K562 treated with DMSO at 1 percent for 24 hours (cell line): ENCODE data around the gene CD37. TPM values are rescaled to one million over a fixed set of nuclear protein-coding genes. Genes with fewer than 3 reads are reported as not detected.

Experiments used
- total RNA-seq: library from RNA; unstranded; fragments of 300-600 nt; gene quantifications from 2 replicates; pipeline ENCODE4 v1.2.3, GENCODE V29; 2022; ENCODE audit warnings: low read depth; ENCODE audit not compliant: insufficient read depth

CD37 gene, protein sequence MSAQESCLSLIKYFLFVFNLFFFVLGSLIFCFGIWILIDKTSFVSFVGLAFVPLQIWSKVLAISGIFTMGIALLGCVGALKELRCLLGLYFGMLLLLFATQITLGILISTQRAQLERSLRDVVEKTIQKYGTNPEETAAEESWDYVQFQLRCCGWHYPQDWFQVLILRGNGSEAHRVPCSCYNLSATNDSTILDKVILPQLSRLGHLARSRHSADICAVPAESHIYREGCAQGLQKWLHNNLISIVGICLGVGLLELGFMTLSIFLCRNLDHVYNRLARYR
- total RNA-seq = 30.7 and 44.8 TPM in 2 replicates

DNA sequence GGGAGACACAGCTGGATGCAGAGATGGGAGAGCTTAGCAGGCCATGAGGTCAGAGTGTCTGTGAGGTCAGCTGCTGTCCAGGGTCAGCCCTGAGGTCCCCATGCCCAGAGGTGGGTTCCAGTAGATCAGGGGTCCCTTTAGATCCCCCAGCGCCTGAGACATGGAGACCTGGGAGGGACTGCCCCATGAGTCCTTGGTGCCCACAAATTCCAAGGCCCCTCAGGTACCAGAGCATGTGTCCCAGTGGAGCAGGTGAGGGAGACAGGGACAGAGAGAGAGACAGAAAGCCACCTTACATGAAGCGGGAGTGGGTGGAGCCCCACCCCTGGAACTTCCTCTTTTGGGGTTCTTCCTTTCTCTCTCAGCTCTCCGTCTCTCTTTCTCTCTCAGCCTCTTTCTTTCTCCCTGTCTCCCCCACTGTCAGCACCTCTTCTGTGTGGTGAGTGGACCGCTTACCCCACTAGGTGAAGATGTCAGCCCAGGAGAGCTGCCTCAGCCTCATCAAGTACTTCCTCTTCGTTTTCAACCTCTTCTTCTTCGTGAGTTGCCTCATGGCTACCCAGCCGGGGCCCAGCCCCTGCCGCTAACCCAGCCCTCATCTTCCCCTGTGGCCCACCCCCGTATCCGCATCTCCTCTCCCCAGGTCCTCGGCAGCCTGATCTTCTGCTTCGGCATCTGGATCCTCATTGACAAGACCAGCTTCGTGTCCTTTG is at the start of gene CD37:
Gene CD37 (plus strand): TSS at position 336 of the 713 bp plus-strand sequence. CDS start 135 bp downstream, at position 471.

DNA sequence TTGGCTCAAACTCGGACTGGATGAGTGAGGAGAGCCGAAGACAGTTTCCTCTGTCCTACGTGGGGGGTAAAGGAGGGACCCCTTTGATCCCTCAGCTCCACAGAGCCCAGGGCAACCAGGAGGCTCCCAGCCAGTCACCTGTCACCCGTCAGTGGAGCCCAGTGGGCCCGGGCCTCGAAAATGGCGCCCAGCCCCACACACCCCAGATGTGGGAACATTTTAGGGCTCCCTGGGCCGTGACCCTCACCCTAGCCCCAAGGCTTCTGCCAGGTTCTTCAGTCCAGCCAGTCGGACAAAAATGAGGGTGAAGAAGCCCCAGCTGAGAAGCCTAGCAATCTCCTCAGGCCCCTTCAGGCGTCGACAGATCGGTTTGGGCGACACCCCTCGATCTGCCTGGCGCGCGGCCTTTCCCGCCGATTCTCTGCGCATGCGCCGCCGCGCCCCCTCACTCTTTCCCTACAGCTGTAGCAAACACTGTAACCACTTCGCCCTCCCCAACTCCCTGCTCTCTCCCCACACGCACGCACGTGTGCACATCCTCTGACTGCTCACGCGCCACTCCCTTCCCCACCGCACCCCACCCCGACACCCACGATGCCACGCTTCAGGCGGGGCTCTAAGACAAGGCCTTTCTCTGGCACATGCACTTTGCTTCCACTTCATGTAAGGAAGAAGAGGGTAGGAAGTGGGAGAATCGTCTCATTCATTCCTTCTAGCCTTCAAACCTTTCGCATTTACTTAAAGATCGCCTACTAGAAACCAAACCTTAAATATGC is 10.2 kb upstream of the CD37 start, which contains the start of gene SLC6A16:
Gene SLC6A16 (minus strand): TSS at position 391 of the 776 bp plus-strand sequence. CDS start 13,844 bp downstream, outside the sequence.

DNA sequence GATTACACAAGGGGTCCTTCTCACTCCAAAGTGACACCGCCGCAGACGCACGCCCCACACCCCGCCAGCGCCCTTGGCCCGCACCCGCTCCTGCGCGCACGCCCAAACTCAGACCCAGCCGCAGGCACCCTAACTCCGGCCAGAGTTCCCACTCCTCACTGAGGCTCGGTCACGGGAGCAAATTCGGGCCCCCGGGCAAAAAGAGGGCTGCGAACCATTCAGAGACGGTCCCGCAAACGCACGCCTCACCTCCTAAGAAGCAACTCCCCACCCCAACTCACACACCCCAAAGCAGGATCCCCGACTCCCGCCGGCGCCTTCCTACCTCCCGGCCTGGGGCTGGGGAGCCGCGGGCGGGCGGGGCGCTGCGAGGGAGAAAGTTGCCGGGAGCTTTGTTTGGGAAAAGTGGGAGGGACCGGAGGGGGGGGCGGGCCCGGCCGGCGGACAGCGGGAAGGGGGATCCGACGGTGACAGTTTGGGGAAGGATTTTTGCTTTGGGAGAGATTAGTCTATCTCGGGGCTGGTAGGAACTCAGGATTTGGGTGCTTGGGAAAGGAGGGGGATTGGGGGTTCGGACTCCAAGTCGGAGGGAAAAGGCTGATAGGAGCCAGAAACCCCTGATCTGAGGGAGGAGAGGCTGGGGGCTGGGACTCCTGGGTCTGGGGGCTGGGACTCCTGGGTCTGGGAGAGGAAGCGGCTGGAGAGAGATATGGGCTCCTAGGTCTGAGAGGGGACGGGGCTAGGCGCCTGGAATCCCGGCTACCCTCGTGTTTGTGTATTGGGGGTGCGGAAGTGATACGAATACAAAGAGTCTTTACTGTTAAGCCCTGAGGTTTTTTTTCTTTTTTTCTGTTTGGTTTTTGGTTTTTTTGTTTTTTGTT is 27.1 kb downstream of the CD37 start, which contains the start of gene TEAD2:
Gene TEAD2 (minus strand): TSS at position 369 of the 881 bp plus-strand sequence. CDS start 2,341 bp downstream, outside the sequence.

DNA sequence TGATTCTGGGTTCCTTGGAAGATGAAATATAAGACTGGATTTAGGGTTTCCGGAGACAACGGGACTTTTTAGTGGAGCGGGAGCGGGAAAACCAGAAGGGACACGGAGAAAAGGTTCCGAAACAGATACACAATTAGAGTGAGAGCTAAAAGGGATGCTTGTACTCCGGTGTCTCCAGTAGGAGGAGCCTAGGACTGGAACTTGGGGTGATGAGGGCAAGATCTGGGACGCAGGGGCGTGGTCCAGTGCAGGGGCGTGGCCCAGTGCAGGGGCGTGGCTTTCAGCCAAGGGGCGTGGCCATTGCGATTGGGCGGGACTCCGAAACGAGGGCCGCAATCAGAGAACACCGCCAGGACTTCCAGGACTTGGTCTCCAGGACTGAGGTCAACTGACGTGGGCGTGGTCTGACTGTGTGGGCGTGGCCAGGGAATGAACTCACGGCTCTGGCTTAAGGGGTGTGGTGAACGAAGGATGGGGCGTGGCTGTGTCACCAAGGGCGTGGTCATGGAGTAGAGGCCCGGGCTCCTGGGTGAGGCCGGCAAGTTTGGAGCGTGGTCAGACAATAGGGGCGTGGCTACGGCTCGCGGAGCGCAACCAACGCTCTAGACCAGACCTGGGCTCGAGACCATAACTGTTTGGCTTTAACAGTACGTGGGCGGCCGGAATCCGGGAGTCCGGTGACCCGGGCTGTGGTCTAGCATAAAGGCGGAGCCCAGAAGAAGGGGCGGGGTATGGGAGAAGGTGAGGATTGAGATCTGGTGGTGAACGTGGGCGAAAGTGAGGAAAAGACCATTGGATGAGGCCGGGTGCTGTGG is 28.3 kb downstream of the CD37 start, which contains the start of gene DKKL1:
Gene DKKL1 (plus strand): TSS at position 610 of the 815 bp plus-strand sequence. CDS start 122 bp downstream, at position 732.

DNA sequence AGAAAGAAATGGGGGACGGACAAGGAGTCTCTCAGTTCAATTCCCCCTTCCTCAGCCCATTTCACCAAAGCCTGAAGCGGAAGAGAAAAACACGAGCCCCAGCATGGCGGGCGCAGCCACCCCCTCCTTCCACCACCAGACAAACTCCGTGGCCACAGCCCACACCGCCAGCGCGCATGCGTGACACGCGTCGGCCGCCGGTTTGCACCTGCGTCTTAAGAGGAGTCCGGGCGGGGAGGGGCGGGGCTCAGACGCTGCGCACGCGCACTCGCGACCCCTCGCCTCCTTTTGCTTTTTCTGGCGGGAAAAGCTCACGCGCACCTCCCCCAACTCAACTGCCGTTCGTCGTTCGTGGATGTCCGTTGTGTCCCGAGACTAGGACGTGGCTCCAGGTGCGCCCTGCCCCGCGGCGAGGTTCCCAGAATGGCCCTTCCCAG is 52.7 kb downstream of the CD37 start, which contains the start of gene KASH5:
Gene KASH5 (plus strand): TSS at position 314 of the 437 bp plus-strand sequence. CDS start 2,635 bp downstream, outside the sequence.

Other genes with a start within 250 kb of the CD37 start
- 219 and 229 TPM in 2 replicates for gene SNRNP70, start 250.0 kb upstream of the CD37 start, total RNA-seq
- 16.2 and 19.1 TPM in 2 replicates for gene LIN7B, start 221.0 kb upstream of the CD37 start, total RNA-seq
- 1.3 and 2.4 TPM in 2 replicates for gene C19orf73, start 216.3 kb upstream of the CD37 start, total RNA-seq
- 14.2 and 15.9 TPM in 2 replicates for gene PPFIA3, start 215.9 kb upstream of the CD37 start, total RNA-seq
- gene HRC, start 180.0 kb upstream of the CD37 start, total RNA-seq = 9.9 and 12.2 TPM in 2 replicates
- 20.5 and 23.4 TPM in 2 replicates for gene TRPM4, start 177.6 kb upstream of the CD37 start, total RNA-seq
- 0.61 and 0.95 TPM in 2 replicates for gene SLC6A16, start 10.2 kb upstream of the CD37 start, total RNA-seq
- 14.9 and 17.3 TPM in 2 replicates for gene TEAD2, start 27.0 kb downstream of the CD37 start, total RNA-seq
- gene DKKL1, start 28.5 kb downstream of the CD37 start, total RNA-seq = 1.6 and 2.1 TPM in 2 replicates
- 0.87 and 3.0 TPM in 2 replicates for gene KASH5, start 52.8 kb downstream of the CD37 start, total RNA-seq
- gene PTH2, start 88.0 kb downstream of the CD37 start, total RNA-seq = not detected in 2 replicates
- gene GFY, start 90.0 kb downstream of the CD37 start, total RNA-seq = 0.27 and 0.44 TPM in 2 replicates
- gene SLC17A7, start 106.1 kb downstream of the CD37 start, total RNA-seq = 13.7 and 13.9 TPM in 2 replicates
- gene PIH1D1, start 116.4 kb downstream of the CD37 start, total RNA-seq = 161 and 190 TPM in 2 replicates
- gene ALDH16A1, start 117.8 kb downstream of the CD37 start, total RNA-seq = 39.6 and 44.0 TPM in 2 replicates
- gene FLT3LG, start 138.8 kb downstream of the CD37 start, total RNA-seq = 14.1 and 27.0 TPM in 2 replicates
- gene RPL13A, start 152.2 kb downstream of the CD37 start, total RNA-seq = 8,520 and 8,538 TPM in 2 replicates
- 6,778 and 6,779 TPM in 2 replicates for gene RPS11, start 161.0 kb downstream of the CD37 start, total RNA-seq
- 9.5 and 12.6 TPM in 2 replicates for gene FCGRT, start 177.3 kb downstream of the CD37 start, total RNA-seq
- 7.0 and 7.2 TPM in 2 replicates for gene RCN3, start 192.6 kb downstream of the CD37 start, total RNA-seq
- gene NOSIP, start 245.2 kb downstream of the CD37 start, total RNA-seq = 389 and 390 TPM in 2 replicates
- gene PRRG2, start 245.9 kb downstream of the CD37 start, total RNA-seq = 0.47 and 0.51 TPM in 2 replicates